HG03108 (cell line): ENCODE measurements around the gene OR13A1.
"Not testable (repeated sequence)": the region's sequence is repeated elsewhere in the genome, so short reads cannot be mapped to it uniquely, and the experiment has no call there.

ENCODE experiments used
- ATAC-seq: cut with Tn5 transposase; IDR thresholded peaks from one replicate; pipeline ENCODE4 v1.9.1; 2021; ENCODE audit warnings: moderate library complexity; ENCODE audit not compliant: unreplicated experiment

The OR13A1 gene, protein sequence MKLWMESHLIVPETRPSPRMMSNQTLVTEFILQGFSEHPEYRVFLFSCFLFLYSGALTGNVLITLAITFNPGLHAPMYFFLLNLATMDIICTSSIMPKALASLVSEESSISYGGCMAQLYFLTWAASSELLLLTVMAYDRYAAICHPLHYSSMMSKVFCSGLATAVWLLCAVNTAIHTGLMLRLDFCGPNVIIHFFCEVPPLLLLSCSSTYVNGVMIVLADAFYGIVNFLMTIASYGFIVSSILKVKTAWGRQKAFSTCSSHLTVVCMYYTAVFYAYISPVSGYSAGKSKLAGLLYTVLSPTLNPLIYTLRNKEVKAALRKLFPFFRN

DNA sequence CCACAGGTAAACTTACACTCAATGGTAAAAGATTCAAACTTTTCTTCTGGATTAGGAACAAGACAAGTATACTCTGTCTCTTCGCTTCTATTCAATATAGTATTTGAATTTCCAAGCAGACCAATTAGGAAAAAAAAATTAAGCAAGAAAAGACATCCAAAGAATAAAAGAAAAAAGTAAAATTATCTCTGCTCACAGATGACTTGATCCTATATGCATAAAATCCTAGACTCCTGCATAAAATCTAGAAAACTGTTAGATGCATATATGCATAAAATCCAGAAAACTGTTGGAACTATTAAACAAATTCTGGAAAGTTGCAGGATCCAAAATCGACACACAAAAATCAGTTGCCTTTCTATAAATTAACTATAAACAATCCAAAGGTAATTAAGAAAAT is at the start of gene OR13A1:
Gene OR13A1, minus strand, starts transcription at position 101 of the 400 bp plus-strand sequence. CDS start 11,186 bp downstream, outside the sequence.
- no peak for ATAC-seq

DNA sequence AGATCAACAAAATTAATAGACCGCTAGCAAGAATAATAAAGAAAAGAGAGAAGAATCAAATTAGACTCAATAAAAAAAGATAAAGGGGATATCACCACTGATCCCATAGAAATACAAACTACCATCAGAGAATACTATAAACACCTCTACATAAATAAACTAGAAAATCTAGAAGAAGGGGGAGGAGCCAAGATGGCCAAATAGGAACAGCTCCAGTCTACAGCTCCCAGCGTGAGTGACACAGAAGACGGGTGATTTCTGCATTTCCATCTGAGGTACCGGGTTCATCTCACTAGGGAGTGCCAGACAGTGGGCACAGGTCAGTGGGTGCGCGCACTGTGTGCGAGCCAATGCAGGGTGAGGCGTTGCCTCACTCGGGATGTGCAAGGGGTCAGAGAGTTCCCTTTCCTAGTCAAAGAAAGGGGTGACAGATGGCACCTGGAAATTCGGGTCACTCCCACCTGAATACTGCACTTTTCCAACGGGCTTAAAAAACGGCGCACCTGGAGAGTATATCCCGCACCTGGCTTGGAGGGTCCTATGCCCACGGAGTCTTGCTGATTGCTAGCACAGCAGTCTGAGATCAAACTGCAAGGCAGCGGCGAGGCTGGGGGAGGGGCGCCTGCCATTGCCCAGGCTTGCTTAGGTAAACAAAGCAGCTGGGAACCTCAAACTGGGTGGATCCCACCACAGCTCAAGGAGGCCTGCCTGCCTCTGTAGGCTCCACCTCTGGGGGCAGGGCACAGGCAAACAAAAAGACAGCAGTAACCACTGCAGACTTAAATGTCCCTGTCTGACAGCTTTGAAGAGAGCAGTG is 46.8 kb upstream of the OR13A1 start:
- not testable (repeated sequence) for ATAC-seq

DNA sequence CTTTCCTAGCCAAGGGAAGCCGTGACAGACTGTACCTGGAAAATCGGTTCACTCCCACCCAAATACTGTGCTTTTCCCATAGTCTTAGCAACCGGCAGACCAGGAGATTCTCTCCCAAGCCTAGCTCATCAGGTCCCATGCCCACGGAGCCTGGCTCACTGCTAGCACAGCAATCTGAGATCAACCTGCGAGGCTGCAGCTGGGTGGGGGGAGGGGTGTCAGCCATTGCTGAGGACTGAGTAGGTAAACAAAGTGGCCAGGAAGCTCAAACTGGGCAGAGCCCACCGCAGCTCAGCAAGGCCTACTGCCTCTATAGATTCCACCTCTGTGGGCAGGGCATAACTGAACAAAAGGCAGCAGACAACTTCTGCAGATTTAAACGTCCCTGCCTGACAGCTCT is 43.6 kb upstream of the OR13A1 start:
- not testable (repeated sequence) for ATAC-seq

DNA sequence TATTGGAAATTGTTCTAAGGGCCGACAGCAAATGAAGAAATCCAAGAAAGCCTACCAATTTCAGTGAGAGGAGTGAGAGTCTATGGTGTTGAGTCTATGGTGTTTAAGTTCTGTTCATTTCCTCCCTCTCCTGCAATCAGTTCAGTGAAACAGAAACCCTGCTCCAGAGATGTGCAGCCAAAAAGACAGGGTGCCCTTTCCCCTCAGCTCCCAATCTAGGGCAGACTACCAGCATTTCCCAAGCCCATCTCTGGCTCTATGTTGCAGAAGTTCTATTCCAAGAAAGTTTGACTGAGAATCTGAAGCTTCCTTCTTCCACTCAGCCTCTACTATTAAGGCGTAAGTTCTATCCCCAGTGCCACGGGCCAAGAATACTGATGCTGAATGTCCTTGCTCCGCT is 40.1 kb upstream of the OR13A1 start:
- no peak for ATAC-seq

DNA sequence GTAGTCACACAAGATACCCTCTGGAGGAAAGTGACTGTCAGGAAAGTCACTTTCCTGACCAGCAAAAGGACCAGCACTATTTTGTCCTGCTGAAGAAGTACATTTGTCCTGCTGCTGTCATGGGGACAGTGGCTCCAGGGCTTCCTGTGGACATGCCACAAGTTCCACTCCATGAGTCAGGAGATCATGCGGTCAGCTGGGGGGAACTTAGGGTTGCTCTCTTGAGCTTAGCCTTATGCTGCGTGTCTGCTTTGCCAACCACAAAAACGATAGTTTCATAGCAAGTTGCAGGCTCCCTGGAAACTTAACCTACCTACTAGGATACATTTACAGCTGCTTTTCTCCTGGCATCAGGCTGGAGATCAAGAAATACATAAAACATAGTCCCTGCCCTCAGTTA is 38.9 kb upstream of the OR13A1 start:
- ATAC-seq: no peak

DNA sequence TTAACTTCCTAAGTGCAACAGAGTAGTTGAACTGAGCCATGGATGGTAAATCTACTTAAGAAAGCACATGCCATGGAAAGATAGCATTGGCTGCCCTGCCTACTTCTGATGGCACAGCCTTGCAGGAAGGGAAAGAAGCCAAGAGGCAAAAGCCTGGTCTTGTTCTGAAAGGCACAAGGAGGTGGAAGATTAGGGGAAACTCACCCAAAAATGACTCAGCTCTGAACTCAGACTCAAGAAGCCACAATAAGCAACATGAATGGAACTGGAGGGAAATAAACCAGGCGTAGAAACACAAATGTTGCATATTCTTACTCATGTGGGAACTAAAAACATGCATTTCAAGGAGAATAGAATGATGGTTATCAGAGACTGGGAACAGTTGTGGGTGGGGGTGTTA is 37.8 kb upstream of the OR13A1 start:
- ATAC-seq: peak; percentile 61

DNA sequence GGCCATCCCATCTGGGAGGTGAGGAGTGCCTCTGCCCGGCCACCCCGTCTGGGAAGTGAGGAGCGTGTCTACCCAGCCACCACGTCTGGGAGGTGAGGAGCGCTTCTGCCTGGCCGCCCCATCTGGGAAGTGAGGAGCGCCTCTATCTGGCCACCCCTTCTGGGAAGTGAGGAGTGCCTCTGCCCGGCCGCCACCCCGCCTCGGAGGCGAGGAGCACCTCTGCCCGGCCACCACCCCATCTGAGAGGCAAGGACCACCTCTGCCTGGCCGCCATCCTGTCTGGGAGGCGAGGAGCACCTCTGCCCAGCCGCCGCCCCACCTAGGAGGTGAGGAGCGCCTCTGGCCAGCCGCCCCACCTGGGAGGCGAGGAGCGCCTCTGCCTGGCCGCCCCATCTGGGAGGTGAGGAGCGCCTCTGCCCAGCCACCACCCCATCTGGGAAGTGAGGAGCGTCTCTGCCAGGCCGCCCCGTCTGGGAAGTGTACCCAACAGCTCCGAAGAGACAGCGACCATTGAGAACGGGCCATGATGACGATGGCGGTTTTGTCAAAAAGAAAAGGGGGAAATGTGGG is 32.9 kb upstream of the OR13A1 start:
- not testable (repeated sequence) for ATAC-seq

DNA sequence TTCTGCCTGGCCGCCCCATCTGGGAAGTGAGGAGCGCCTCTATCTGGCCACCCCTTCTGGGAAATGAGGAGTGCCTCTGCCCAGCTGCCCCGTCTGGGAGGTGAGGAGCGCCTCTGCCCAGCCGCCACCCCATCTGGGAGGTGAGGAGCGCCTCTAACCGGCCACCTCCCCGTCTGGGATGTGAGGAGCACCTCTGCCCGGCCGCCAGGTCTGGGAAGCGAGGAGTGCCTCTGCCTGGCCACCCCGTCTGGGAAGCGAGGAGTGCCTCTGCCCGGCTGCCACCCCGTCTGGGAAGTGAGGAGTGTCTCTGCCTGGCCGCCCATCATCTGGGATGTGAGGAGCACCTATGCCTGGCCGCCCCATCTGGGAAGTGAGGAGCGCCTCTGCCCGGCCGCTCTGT is 32.1 kb upstream of the OR13A1 start:
- ATAC-seq: not testable (repeated sequence)

DNA sequence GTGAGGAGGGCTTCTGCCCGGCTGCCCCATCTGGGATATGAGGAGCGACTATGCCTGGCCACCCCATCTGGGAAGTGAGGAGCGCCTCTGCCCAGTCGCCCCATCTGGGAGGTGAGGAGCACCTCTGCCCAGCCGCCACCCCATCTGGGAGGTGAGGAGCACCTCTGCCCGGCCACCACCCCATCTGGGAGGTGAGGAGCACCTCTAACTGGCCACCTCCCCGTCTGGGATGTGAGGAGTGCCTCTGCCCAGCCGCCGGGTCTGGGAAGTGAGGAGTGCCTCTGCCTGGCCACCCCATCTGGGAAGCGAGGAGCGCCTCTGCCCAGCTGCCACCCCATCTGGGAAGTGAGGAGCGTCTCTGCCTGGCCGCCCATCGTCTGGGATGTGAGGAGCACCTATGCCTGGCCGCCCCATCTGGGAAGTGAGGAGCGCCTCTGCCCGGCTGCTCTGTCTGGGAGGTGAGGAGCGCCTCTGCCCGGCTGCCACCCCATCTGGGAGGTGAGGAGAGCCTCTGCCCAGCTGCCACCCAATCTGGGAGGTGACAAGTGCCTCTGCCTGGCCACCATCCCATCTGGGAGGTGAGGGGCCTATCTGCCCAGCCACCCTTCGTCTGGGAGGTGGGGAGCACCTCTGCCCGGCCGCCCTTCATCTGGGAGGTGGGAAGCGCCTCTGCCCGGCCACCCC is 31.4 kb upstream of the OR13A1 start:
- ATAC-seq: not testable (repeated sequence)

DNA sequence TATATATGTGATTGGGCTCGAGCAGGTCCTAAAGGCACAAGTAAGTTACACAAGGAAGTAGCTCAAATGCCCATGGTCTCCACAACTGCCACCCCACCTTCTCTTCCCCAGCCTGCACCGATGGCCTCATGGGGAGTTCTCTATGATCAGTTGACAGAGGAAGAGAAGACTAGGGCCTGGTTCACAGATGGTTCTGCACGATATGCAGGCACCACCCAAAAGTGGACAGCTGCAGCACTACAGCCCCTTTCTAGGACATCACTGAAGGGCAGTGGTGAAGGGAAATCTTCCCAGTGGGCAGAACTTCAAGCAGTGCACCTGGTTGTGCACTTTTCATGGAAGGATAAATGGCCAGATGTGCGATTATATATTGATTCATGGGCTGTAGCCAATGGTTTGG is 25.0 kb upstream of the OR13A1 start:
- ATAC-seq: not testable (repeated sequence)

DNA sequence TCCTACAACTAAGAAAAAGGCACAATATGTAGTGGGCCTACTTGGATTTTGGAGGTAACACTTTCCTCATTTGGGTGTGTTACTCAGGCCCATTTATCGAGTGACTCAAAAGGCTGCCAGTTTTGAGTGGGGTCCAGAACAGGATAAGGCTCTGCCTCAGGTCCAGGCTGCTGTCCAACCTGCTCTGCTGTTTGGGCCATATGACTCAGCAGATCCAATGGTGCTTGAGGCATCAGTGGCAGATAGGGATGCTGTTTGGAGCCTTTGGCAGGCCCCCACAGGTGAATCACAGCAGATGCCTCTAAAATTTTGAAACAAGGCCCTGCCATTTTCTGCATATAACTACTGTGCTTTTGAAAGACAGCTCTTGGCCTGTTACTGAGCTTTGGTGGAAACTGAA is 24.5 kb upstream of the OR13A1 start:
- ATAC-seq: no peak

DNA sequence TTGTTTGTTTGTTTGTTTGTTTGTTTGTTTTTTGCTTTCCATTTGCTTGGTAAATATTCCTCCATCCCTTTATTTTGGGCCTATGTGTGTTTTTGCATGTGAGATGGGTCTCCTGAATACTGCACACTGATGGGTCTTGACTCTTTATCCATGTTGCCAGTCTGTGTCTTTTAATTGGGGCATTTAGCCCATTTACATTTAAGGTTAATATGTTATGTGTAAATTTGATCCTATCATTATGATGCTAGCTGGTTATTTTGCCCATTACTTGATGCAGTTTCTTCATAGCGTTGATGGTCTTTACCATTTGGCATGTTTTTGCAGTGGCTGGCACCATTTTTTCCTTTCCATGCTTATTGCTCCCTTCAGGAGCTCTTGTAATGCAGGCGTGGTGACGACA is 16.4 kb upstream of the OR13A1 start:
- ATAC-seq: not testable (repeated sequence)

DNA sequence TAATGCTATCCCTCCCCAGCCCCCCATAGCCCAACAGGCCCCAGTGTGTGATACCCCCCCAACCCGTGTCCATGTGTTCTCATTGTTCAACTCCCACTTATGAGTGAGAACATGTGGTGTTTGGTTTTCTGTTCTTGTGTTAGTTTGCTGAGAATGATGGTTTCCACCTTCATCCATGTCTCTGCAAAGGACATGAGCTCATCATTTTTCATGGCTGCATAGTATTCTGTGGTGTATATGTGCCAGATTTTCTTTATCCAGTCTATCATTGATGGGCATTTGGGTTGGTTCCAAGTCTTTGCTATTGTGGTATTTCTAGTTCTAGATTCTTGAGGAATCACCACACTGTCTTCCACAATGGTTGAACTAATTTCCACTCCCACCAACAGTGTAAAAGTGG is 11.5 kb upstream of the OR13A1 start:
- not testable (repeated sequence) for ATAC-seq

DNA sequence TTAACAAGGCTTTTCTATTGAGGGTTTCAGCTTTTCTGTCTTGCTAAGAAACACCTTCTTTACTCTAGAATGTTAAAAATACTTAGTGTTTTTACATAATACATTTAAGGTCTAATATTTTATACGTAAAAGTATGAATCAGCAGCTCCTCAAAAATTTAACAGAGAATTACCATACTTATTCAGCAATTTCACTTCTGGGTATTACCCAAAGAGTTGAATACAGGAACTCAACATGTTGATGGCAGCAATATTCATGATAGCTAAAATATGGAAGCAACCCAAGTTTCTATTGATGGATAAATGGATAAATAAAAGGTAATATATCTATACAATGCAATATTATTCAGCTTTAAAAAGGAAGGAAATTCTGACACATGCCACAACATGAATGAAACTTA is 9.7 kb upstream of the OR13A1 start:
- no peak for ATAC-seq

DNA sequence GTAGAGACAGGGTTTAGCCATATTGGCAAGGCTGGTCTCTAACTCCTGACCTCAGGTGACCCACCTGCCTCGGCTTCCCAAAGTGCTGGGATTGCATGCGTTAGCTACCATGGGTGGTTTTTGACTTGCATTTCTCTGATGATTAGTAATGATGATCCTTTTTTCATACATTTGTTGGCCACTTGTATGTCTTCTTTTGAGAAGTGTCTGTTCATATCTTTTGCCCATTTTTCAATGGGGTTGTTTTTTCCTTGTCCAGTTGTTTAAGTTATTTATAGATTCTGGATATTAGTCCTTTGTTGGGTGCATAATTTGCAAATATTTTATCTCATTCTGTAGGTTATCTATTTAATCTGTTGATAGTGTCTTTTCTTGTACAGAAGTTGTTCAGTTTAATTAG is 4.3 kb upstream of the OR13A1 start:
- no peak for ATAC-seq

DNA sequence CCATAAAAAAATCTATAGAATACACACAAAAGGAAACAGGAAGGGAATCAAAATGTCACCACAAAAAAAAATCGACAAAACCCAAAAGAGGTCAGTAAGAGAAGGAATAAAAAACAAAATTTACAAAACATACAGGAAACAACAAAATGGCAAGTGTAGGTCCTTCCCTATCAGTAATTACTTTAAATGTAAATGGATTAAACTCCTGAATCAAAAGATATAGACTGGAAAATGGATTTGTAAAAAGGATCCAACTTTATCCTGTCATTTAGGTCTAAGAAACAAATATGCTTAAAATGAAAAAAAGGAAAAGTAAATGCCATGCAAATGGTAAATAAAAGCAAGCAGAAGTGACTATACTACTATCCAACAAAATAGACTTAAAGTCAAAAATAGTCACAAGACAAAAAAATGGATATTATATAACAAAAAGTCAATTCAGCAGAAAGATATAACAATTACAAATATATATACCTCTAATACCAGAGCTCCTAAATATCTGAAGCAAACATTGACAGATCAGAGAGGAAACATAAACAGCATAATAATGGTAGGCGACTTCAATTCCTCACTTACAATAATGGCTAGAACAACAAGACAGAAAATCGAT is 2.0 kb downstream of the OR13A1 start:
- no peak for ATAC-seq

DNA sequence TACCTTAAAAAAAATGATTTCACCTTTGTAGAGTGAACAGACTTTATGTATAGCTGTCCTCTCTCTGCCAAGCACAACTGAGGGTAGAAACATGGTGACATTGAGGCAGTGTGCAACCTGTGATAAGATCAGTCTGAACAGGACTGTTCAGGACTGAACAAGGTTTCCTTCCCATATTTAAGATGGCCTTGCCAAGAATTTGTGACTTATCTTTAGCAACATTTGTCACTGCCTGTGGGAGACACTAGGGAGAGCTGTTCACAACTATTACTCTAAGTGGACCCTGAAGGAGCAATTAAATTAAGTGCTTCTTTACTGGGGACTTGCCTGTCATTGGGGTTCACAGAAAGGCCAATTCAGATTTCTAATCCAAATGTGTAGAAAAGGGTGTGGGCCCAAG is 6.7 kb downstream of the OR13A1 start:
- ATAC-seq: peak; percentile 66

DNA sequence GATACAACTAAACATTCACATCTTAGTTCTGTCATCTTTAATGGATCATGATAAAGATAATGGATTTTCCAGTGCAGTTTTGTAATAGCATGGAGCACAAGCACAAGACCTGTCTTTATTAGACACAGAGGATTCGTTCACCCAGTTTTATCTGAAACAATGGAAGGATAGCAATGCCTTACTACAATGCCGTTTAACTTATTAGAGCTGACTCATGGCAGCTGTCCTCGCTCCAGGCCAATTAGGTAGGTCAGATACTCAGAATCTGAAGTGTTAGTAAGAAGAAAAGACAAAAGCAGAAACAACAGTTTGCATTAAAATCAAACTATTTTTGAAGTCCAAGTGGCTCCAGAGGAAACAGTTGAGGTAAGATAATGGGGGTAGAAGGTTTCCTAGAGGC is 12.8 kb downstream of the OR13A1 start:
- no peak for ATAC-seq

DNA sequence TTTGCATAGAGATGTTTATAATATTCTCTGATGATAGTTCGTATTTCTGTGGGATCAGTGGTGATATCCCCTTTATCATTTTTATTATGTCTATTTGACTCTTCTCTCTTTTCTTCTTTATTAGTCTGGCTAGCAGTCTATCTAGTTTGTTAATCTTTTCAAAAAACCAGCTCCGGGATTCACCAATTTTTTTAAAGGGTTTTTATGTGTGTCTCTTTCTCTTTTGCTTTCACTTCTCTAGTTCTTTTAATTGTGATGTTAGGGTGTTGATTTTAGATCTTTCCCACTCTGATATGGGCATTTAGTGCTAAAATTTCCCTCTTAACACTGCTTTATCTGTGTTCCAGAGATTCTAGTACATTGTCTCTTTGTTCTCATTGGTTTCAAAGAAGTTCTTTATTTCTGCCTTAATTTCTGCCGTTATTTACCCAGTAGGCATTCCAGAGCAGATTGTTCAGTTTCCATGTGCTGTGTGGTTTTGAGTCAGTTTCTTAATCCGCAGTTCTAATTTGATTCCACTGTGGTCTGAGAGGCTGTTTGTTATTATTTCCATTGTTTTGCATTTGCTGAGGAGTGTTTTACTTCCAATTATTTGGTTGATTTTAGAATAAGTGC is 17.0 kb downstream of the OR13A1 start:
- not testable (repeated sequence) for ATAC-seq

DNA sequence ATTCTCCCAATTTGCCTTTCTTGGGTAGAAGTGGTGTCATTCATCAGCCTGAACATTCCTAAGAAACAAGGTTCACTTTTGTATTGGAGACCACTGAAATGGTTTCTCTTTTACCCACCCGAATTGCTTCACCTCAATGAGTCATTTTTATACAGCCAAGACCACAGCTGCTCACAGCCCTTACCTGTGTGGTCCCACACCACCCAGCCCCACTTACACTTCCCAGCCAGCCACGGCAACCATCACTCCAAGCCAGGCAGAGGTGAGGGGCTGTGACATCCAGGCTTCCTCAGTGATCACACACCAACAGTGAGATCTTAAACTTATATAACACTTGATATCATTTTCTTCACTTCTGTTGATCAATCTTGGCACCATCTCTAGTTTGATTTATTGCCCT is 20.7 kb downstream of the OR13A1 start:
- ATAC-seq: no peak
